MM.1S (cell line): ENCODE results near the gene SLC29A3.

Experiments
- DNase-seq: peaks from one replicate; pipeline ENCODE4 v3.0.0-alpha.2; 2015
- H2AFZ ChIP-seq: fragments of 300-600 bp; sonication (generic); 2 replicates; pipeline ENCODE4 v1.6.0; 2016; ENCODE audit warnings: antibody characterized with exemption, low read length
- H3F3A ChIP-seq: fragments of 300-600 bp; sonication (generic); 2 replicates; pipeline ENCODE4 v1.6.1; 2016; ENCODE audit warnings: mild to moderate bottlenecking, antibody characterized with exemption, low read length, moderate library complexity, mixed read lengths; ENCODE audit not compliant: insufficient read depth
- H3K27ac ChIP-seq: fragments of 300-600 bp; sonication (generic); 2 replicates; pipeline ENCODE4 v1.5.1; 2016; ENCODE audit warnings: mild to moderate bottlenecking, low read length
- H3K27me3 ChIP-seq: fragments of 300-600 bp; sonication (generic); replicated peaks from 2 replicates; pipeline ENCODE4 v1.6.0; 2016; ENCODE audit warnings: low read length; ENCODE audit not compliant: insufficient read depth
- H3K36me3 ChIP-seq: fragments of 300-600 bp; sonication (generic); replicated peaks from 2 replicates; pipeline ENCODE4 v1.6.1; 2016; ENCODE audit warnings: mild to moderate bottlenecking, low read length, mixed read lengths; ENCODE audit not compliant: insufficient read depth
- H3K4me1 ChIP-seq: fragments of 300-600 bp; sonication (generic); 2 replicates; pipeline ENCODE4 v1.6.1; 2016; ENCODE audit warnings: low read length, mixed read lengths
- H3K4me2 ChIP-seq: fragments of 300-600 bp; sonication (generic); 2 replicates; pipeline ENCODE4 v1.6.0; 2016; ENCODE audit warnings: low read depth, low read length
- H3K4me3 ChIP-seq: fragments of 300-600 bp; sonication (generic); 2 replicates; pipeline ENCODE4 v1.5.1; 2016; ENCODE audit warnings: low read length, mixed read lengths
- H3K79me2 ChIP-seq: fragments of 300-600 bp; sonication (generic); 2 replicates; pipeline ENCODE4 v1.6.1; 2016; ENCODE audit warnings: mixed run types, low read length, mixed read lengths
- H3K9ac ChIP-seq: fragments of 300-600 bp; sonication (generic); 2 replicates; pipeline ENCODE4 v1.6.1; 2016; ENCODE audit warnings: low read length, mixed read lengths
- H3K9me2 ChIP-seq: fragments of 300-600 bp; sonication (generic); replicated peaks from 2 replicates; pipeline ENCODE4 v1.6.1; 2016; ENCODE audit warnings: mild to moderate bottlenecking, low read length, mixed read lengths; ENCODE audit not compliant: insufficient read depth
- H3K9me3 ChIP-seq: fragments of 300-600 bp; sonication (generic); replicated peaks from 2 replicates; pipeline ENCODE4 v1.6.1; 2016; ENCODE audit warnings: mild to moderate bottlenecking, low read length, mixed read lengths; ENCODE audit not compliant: insufficient read depth
- H4K20me1 ChIP-seq: fragments of 300-600 bp; sonication (generic); 2 replicates; pipeline ENCODE4 v1.6.1; 2016; ENCODE audit warnings: mild to moderate bottlenecking, low read length, moderate library complexity, mixed read lengths; ENCODE audit not compliant: insufficient read depth
- CTCF ChIP-seq: fragments of 300-600 bp; sonication (generic); IDR thresholded peaks from 2 replicates; pipeline ENCODE4 v1.5.1; 2016; ENCODE audit warnings: antibody characterized with exemption, low read length, mixed read lengths
- EZH2 ChIP-seq: fragments of 300-600 bp; sonication (generic); optimal IDR thresholded peaks from 2 replicates; pipeline ENCODE3; 2017; ENCODE audit warnings: low read depth, mild to moderate bottlenecking, antibody characterized with exemption, low read length, mixed read lengths
- EZH2phosphoT487 ChIP-seq: fragments of 300-600 bp; sonication (generic); IDR thresholded peaks from 2 replicates; pipeline ENCODE4 v1.6.1; 2018; ENCODE audit warnings: antibody characterized with exemption, low read length

The SLC29A3 gene

GRCh38 chr10:71335173-71335708, 16.2 kb downstream of the SLC29A3 start:
- no peak for TF ChIP-seq CTCF
- TF ChIP-seq EZH2 = no peak
- TF ChIP-seq EZH2phosphoT487 = no peak
- no peak overlapping the region for H3K4me3 ChIP-seq
- DNase-seq = no peak
- H3K4me2 ChIP-seq = no peak overlapping the region
- no peak overlapping the region for H2AFZ ChIP-seq
- no peaks in the 10 kb centered on the region for H3K79me2 ChIP-seq
- H3F3A ChIP-seq = no peaks in the 10 kb centered on the region
- no peaks in the 10 kb centered on the region for H3K4me1 ChIP-seq
- H3K27ac ChIP-seq = no peak overlapping the region
- H3K36me3 ChIP-seq = no peaks in the 10 kb centered on the region
- no peak overlapping the region for H3K9ac ChIP-seq
- H3K27me3 ChIP-seq = no peaks in the 10 kb centered on the region
- H3K9me3 ChIP-seq = no peaks in the 10 kb centered on the region
- H4K20me1 ChIP-seq = no peaks in the 10 kb centered on the region
- H3K9me2 ChIP-seq = no peaks in the 10 kb centered on the region

GRCh38 chr10:71336632-71337031, 17.6 kb downstream of the SLC29A3 start:
- no peaks in the 10 kb centered on the region for H4K20me1 ChIP-seq
- DNase-seq = no peak
- no peaks in the 10 kb centered on the region for H3K27me3 ChIP-seq
- no peak overlapping the region for H3K4me2 ChIP-seq
- no peaks in the 10 kb centered on the region for H3K4me1 ChIP-seq
- no peak overlapping the region for H3K4me3 ChIP-seq
- no peaks in the 10 kb centered on the region for H3K9me3 ChIP-seq
- no peak overlapping the region for H3K9ac ChIP-seq
- H3K27ac ChIP-seq = no peak overlapping the region
- H3F3A ChIP-seq = no peaks in the 10 kb centered on the region
- no peak overlapping the region for H2AFZ ChIP-seq
- no peaks in the 10 kb centered on the region for H3K79me2 ChIP-seq
- no peak for TF ChIP-seq CTCF
- TF ChIP-seq EZH2 = no peak
- TF ChIP-seq EZH2phosphoT487 = no peak
- H3K9me2 ChIP-seq = no peaks in the 10 kb centered on the region
- no peaks in the 10 kb centered on the region for H3K36me3 ChIP-seq

- Histone ChIP-seq H3K4me2 (no peak overlapping the region), H3K4me1 (no peaks in the 10 kb centered on the region), H3K4me3 (no peak overlapping the region), H4K20me1 (no peaks in the 10 kb centered on the region), H3K9me3 (no peaks in the 10 kb centered on the region), H3K27me3 (no peaks in the 10 kb centered on the region), H3F3A (no peaks in the 10 kb centered on the region), H2AFZ (no peak overlapping the region), H3K9me2 (no peaks in the 10 kb centered on the region), H3K27ac (no peak overlapping the region), H3K79me2 (no peaks in the 10 kb centered on the region), H3K9ac (no peak overlapping the region), H3K36me3 (no peaks in the 10 kb centered on the region)
- no peak for DNase-seq
- TF ChIP-seq EZH2 (no peak), CTCF (no peak)
Measured at GRCh38 chr10:71337219-71337701, 18.2 kb downstream of the SLC29A3 start.
